HL-60 (cell line): ENCODE measurements around the gene INSIG2.

Source experiments
- DNase-seq, 2 experiments: peaks; one replicate each; pipeline ENCODE4 v3.0.0-alpha.2; 2010 to 2020; ENCODE audit warnings: low read depth in 1 of 2, low spot score in 1 of 2
- H3K27ac ChIP-seq: fragments of 250-450 bp; sonication (Bioruptor Pico); replicated peaks from 2 replicates; pipeline ENCODE4 v1.5.1; 2020; ENCODE audit warnings: mild to moderate bottlenecking, moderate library complexity
- H3K27me3 ChIP-seq: fragments of 250-450 bp; sonication (Bioruptor Pico); 2 replicates; pipeline ENCODE4 v1.5.1; 2021; ENCODE audit warnings: mild to moderate bottlenecking, moderate library complexity; ENCODE audit not compliant: insufficient read depth, poor library complexity, severe bottlenecking
- H3K4me3 ChIP-seq: replicated peaks from 2 replicates; pipeline ENCODE4 v1.5.1; 2011; ENCODE audit warnings: mild to moderate bottlenecking, control low read depth, low read length; ENCODE audit not compliant: insufficient read depth
- GABPA ChIP-seq: IDR thresholded peaks from 2 replicates; pipeline ENCODE4 v1.6.1; 2012; ENCODE audit warnings: low read depth
- POLR2AphosphoS5 ChIP-seq: IDR thresholded peaks from 2 replicates; pipeline ENCODE4 v1.6.1; 2012; ENCODE audit warnings: low read depth
- SPI1 ChIP-seq: IDR thresholded peaks from 2 replicates; pipeline ENCODE4 v1.6.1; 2012; ENCODE audit warnings: low read depth, mild to moderate bottlenecking, borderline replicate concordance
- TF ChIP-seq, protein P1 (sequence below): IDR thresholded peaks from one replicate; pipeline ENCODE4 v1.5.1; 2011; ENCODE audit warnings: low read length, control low read depth, inconsistent platforms; ENCODE audit not compliant: insufficient read depth
- TF ChIP-seq, protein P2 (sequence below): IDR thresholded peaks from 2 replicates; pipeline ENCODE4 v1.6.1; 2012; ENCODE audit warnings: low read depth; ENCODE audit not compliant: insufficient replicate concordance

Gene INSIG2

DNA sequence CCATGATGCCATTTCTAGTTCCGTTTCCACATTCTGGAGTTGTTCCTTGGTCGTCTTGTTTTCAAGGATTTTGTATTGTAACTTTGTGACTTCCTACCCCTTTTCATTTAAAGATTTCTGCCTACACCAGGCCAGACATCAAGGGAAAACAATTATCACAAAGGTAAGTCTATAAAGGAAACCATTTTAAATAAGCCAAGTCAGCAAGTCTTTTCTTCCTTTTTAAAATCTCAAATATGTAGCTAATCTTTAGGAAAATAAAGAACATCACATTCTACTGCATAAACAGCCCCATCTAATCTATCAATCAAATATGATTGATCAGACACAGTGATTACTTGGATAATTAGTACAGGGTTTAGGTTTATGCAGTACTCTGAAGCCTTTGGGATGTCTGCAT lies 35.8 kb upstream of the INSIG2 start:
- H3K27me3 ChIP-seq, result peaks cover 4% of the 10 kb centered on the region
- H3K27ac ChIP-seq, result no peak overlapping the region
- DNase-seq, result no peak
- H3K4me3 ChIP-seq, result no peak overlapping the region
- TF ChIP-seq GABPA (no peak), SPI1 (no peak), POLR2AphosphoS5 (no peak)
- TF ChIP-seq, protein P1, sequence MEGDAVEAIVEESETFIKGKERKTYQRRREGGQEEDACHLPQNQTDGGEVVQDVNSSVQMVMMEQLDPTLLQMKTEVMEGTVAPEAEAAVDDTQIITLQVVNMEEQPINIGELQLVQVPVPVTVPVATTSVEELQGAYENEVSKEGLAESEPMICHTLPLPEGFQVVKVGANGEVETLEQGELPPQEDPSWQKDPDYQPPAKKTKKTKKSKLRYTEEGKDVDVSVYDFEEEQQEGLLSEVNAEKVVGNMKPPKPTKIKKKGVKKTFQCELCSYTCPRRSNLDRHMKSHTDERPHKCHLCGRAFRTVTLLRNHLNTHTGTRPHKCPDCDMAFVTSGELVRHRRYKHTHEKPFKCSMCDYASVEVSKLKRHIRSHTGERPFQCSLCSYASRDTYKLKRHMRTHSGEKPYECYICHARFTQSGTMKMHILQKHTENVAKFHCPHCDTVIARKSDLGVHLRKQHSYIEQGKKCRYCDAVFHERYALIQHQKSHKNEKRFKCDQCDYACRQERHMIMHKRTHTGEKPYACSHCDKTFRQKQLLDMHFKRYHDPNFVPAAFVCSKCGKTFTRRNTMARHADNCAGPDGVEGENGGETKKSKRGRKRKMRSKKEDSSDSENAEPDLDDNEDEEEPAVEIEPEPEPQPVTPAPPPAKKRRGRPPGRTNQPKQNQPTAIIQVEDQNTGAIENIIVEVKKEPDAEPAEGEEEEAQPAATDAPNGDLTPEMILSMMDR, result no peak
- TF ChIP-seq, protein P2, sequence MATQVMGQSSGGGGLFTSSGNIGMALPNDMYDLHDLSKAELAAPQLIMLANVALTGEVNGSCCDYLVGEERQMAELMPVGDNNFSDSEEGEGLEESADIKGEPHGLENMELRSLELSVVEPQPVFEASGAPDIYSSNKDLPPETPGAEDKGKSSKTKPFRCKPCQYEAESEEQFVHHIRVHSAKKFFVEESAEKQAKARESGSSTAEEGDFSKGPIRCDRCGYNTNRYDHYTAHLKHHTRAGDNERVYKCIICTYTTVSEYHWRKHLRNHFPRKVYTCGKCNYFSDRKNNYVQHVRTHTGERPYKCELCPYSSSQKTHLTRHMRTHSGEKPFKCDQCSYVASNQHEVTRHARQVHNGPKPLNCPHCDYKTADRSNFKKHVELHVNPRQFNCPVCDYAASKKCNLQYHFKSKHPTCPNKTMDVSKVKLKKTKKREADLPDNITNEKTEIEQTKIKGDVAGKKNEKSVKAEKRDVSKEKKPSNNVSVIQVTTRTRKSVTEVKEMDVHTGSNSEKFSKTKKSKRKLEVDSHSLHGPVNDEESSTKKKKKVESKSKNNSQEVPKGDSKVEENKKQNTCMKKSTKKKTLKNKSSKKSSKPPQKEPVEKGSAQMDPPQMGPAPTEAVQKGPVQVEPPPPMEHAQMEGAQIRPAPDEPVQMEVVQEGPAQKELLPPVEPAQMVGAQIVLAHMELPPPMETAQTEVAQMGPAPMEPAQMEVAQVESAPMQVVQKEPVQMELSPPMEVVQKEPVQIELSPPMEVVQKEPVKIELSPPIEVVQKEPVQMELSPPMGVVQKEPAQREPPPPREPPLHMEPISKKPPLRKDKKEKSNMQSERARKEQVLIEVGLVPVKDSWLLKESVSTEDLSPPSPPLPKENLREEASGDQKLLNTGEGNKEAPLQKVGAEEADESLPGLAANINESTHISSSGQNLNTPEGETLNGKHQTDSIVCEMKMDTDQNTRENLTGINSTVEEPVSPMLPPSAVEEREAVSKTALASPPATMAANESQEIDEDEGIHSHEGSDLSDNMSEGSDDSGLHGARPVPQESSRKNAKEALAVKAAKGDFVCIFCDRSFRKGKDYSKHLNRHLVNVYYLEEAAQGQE, result no peak

DNA sequence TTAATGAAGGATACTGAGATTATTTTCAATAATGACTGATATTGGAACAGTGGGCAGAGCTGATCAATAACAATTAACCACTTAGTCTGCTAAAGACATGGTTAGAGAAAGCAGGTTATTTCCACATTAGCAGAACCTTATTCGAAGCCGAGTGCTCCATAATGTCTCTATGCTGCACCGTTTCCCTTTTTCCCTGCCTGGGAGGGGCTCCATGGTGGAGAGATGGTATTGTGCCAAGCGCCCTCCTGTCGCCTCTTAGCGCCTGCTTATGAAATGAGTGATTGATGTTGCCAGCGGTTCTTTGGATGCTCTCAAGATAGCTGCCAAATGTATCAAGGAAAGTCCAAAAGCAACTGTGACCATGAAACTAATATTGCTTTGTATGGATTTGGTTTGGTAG lies 34.6 kb upstream of the INSIG2 start:
- DNase-seq, result no peak
- no peak overlapping the region for H3K27ac ChIP-seq
- no peaks in the 10 kb centered on the region for H3K27me3 ChIP-seq
- H3K4me3 ChIP-seq, result no peak overlapping the region
- TF ChIP-seq, protein P2, result no peak
- TF ChIP-seq GABPA (no peak), SPI1 (no peak), POLR2AphosphoS5 (no peak)
- TF ChIP-seq, protein P1, result no peak

DNA sequence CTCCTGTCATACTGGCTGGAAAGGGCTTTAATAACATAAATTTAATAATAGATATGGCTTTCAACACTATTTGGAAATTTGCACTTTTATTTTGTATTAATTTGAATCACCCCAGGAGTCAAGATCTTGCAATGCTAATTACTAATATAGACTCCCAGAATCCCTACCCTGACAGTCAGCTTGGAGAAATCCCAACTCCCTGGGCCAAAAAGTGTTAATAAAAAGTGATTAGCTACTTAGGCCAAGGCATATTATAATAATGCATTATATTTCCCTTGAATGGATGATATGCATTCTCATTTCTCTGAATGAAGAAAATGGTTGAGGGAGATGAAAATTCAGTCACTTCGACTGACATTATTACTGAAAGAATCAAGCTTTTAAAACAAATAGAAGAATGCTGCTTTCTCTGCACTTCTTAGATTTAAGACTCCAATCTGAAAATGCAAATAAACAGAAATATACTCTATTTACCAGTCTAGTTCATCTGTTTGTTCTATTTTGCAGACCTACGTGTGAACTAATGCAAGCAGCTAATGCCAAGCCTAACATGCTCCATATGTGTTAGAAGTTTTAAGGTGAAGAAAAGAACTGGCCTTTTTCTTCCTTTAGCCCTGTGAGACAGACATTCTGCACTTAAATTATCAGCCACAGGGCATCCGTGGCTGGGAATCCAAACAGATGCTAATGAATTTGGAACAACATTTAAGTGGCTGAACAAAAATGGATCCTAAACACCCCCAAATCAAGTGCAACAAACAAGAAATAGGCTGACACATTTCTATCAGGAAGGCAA lies 33.9 kb upstream of the INSIG2 start:
- H3K27ac ChIP-seq, result no peak overlapping the region; the same call in 1 of the 2 replicates
- DNase-seq, result no peak
- no peak overlapping the region for H3K4me3 ChIP-seq
- TF ChIP-seq POLR2AphosphoS5, result no peak
- TF ChIP-seq, protein P1, result no peak
- H3K27me3 ChIP-seq, result no peaks in the 10 kb centered on the region
